Hematopoietic multipotent progenitor cell (in vitro differentiated cells): Measurements from ENCODE around the gene FICD. TPM values are rescaled to one million over a fixed set of nuclear protein-coding genes. Genes with fewer than 3 reads are reported as not detected.
"Not testable (repeated sequence)": the region's sequence is repeated elsewhere in the genome, so short reads cannot be mapped to it uniquely, and the experiment has no call there.

Experiments
- DNase-seq, 3 donors: peaks; one replicate each; pipeline ENCODE4 v3.0.0-alpha.2; 2011 to 2015; ENCODE audit warnings: low read depth in 2 of 3, low spot score in 2 of 3
- total RNA-seq: library from RNA; depleted of rRNA; stranded (reverse); fragments of >200 nt; gene quantifications from one replicate; pipeline ENCODE4 v1.2.3, GENCODE V29; 2012

Gene FICD
- total RNA-seq, 1 donor = 6.5 TPM

DNA sequence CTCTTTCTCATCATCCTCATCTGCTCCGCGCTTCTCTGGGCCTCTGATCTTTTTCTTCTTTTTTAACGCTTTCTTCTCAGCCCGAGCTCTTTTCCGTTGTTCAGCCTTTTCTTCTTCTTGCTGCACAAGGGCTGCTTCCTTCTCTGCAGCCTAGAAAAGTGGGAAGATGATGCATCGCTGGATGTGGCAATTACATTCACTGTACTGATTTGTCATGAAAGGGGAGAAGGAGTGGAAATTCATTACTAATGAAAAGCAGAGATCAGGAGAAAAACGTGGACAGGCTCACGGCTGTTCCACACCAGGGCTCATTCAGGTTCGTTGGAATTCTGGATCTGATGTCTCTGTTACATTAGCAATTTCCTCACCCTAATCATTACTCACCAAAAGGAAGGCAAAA, 15.1 kb downstream of the FICD start:
- no peak for DNase-seq

DNA sequence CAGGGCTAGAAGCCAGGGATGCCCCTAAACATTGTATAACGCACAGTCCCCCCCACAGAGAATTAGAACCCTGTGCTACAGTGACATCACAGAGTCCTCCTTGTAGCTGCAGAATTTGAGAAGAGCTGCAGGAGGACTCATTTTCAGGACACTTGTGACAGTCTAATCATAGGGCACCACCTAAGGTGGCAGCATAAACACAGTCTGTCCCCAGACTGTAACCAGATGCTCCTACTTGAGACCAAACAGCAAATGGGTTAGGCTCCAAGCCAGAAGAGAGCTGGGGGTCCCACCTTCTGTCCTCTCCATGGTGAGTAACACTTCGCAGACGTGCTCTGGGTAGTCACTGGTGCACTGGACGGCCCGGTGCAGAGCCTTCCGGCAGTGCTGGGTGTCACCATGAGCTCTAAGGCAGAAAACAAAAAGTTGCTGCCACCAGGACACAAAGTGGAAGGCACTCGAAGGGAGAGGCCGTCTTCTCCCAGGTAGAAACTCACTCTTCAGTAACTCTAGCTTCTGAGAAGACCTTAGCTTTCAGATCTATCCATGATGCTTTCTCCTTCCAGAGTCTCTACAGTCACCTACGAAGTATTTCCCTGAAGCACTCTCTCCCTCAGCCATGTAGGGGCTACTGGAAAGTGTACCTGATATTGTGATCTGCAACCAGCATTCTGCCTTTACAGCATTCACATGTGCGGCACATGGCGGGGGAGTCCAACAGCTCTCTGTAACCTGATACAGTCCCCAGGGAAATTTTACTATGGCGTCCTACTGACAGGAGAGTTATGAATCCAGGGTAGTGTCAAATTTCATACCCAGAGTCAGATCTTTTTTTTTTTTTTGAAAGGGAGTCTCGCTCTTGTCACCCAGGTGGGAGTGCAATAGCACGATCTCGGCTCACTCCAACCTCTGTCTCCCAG, 17.1 kb downstream of the FICD start:
- no peak for DNase-seq

DNA sequence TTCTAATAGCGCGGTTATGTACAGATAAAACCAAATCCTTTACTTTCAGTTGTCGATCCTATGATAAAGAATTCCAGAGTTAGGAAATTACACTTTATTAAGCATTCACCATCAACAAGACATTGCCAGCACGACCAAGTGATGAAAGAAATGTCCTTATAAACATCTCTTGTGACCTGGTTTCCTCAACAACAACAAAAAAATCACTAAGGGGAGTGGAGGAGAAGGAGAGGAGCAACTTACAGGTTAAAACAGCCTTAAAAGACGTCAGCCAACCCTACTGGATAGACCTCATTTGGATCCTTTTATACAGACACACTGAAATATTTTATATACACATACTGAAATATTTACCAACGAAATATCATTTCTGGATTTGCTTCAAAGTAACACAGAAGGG, 23.1 kb downstream of the FICD start:
- DNase-seq = no peak

DNA sequence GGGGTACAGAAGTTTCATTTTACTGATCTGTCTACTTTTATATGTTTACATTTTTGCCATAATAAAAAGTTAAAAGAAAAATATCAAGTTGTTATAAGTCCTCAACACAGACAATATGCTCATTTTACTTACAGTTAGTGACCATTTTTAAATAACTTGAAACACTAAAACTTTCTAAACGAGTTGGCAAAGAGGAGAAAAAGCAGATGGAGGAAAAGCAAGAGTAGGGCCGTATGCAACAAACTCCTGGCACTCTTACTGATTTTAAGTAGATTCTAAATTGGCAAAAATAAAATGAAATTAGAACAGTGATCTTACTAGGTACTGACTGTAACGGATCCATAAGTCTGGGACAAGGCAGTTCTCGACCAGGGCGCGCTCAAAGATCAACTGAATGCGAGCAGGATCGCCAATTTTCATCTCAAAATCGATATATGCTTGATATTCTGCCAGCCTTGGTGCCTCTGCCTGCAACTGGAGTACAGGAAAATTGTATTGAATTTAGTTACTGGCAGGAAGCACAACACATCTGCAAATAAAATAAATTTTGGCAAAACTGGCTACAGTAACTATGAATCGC, 23.6 kb downstream of the FICD start:
- no peak for DNase-seq

DNA sequence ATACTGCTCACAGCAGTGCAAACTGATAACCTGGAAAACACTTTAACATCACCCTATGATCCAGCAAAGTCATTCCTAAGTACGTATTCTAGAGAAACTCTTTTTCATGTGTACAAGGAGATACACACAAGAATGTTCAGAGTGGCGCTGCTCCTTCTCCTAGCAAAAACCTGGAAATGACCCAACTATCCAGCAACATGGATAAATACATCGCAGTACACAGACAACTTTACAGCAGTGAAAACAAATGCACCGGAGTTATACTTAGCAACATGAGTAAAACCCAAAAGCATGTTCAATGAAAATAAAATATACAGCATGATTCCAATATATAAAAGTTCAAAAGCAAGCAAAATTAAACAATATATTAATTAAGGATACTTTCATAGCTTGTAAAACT, 27.2 kb downstream of the FICD start:
- no peak for DNase-seq

DNA sequence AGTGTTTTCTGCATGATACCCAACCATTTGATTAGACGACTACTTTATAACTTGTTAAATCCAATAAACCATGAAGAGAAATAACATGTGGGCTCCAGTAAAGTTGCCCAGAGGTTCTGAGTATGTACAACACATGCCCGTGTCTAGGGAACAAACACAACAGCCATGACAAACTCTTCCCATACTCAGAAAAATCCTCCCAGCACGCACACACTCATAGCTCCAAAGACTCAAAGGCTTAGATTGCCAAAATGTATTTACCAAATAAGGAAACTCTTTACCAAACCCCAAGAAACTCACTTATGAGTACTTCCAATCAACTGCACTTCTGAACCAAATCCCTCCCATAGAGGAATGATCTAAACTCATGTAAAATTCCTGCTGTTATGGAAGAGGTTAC, 28.6 kb downstream of the FICD start:
- no peak for DNase-seq

DNA sequence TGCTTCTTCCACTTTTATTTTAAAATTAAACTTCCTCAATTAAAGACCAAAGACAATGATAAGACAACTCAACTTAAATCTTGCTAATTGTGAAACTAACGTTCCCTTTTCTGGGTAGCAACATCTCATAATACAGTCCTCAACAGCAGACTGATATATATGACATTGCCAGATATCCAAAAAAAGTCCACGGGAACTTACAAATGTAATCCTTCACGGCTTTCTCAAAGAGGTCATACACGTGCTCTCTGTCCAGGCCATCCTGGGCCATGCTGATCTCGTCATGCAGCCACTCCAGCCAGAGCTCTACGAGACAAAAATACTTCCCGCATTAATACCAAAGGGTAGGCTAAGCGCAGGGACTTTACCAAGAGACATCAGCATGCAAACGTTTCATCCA, 32.6 kb downstream of the FICD start:
- DNase-seq = no peak

DNA sequence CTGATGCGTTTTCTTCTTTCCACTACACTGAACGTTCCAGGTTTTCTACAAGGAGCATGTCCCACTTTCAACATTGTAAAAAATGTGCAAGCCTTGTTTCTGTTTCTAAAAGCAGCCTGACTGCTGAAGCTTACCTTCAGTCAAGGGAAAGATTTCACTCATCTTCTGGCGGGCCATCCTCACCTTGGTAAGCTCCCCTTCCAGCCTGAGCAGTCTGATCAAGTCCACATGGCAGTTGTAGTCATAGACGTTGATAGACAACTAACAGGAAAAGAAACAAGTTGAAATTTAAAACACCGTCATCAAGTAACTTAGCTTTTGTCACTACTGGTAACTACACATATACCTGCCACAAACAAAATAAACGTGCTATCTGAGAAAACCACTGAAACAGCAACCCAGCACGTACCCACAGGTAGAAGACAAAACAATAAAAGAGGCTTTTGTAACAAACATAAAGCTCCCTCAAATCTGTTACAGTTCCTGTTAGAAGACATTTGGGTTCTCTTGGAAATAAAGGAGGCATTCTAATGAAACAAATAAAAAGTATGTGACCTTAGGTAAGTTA, 34.0 kb downstream of the FICD start:
- DNase-seq = no peak

DNA sequence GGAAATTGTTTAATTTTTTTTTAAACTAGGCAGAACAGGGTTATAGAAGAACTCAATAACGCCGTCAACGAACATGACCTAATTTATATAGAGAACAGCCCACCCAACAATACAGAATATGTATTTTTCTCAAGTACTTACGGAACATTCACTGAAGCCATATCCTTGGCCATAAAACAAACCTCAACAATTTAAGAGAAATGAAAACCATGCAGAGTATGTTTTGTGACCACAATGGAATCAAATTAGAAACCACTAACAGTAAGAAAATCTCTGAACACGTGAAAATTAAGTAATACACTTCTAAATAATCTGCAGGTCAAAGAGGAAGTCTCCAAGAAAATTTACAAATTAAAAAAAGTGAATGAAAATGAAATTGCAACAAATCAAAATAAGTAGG, 36.5 kb downstream of the FICD start:
- peak in 1 of 3 donors; percentile 39 for DNase-seq

DNA sequence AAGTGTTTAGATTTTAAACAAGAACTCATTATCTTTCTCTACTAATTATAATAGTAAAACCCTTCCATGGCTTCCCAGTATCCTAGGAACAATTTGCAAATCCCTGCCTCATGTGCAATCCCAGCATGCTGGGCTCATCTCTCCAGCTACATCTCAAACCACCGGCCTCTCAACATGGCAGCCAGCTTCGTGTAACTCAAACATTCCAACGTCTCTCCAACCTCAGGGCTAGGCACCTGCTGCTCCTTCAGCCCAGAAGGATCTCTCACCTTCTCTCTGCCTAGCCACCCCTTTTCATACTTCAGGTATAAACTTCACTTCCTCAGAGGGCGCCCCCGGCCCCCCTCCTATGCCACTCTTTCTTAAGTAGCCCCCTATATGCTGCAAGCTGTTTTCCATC, 38.7 kb downstream of the FICD start:
- no peak for DNase-seq

DNA sequence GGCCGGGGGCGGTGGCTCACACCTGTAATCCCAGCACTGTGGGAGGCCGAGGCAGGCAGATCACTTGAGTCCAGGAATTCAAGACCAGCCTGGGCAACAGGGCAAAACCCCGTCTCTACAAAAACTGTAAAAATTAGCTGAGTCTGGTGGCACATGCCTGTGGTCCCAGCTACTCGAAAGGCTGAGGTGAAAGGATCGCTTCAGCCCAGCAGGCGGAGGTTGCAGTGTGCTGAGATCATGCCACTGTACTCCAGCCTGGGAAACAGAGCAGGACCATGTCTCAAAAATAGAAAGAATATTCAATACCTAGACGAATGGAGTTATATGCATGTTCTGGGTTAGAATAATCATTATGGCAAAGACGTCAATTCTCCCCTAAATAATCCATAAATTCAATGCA, 40.3 kb downstream of the FICD start:
- DNase-seq = not testable (repeated sequence)

DNA sequence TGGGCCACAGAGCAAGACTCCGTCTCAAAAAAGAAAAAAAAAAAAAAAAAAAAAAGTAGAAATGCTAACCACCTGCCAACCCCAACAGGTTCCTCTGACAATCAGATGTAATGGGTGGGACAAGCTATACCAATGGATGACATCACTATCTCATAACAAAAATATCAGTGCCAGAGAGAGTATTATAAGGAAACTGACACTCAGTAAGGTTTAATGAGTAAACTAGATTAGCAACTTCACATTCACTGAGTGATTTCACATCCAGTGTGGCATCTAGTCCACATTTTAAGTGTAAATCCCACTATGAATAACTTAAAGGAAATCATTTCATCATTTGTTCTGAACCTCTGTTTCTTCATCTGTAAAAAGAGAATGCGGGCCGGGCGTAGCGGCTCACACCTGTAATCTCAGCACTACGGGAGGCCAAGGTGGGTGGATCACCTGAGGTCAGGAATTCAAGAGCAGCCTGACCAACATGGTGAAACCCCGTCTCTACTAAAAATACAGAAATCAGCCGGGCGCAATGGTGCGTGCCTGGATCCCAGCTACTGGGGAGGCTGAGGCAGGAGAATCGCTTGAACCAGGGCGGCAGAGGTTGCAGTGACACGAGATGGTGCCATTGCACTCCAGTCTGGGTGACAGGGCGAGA, 44.1 kb downstream of the FICD start:
- DNase-seq = no peak

DNA sequence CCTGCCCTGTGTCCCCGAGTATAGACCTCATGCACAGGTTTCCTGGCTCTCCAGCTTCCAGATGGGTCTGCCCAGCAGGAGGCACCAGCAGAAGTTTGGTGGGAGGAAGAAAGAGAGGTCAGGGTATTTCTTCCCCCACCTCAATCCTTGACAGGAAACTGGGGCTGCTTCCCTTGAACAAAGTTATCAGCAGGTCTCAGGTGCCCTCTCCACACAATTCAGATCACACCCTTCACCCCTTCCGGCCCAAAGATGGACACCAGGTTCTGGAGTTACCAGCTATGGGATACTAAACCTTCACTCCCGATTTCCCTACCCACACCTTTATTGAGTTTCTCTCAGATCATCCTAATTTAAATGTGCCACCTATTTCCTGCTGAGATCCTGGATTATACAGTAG, 44.7 kb downstream of the FICD start:
- DNase-seq = no peak

DNA sequence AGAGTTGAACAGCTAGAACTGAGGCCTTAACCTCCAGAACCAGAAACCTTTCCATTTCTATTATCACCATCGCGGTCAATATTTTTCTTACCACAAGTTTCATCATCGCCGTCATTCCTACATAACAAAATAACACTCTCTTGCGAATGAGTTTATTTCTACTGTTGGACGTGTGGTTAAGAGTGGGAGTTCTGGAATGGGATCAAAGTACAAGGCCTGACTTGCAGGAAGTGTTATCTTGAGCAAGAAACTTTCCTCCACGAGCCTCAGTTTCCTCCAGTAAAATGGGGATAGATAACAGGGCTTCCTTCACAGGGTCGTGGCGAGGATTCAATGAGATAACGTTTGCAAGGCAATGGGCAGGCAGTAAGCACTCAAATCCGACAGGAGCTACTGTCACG, 45.2 kb downstream of the FICD start:
- DNase-seq = no peak

DNA sequence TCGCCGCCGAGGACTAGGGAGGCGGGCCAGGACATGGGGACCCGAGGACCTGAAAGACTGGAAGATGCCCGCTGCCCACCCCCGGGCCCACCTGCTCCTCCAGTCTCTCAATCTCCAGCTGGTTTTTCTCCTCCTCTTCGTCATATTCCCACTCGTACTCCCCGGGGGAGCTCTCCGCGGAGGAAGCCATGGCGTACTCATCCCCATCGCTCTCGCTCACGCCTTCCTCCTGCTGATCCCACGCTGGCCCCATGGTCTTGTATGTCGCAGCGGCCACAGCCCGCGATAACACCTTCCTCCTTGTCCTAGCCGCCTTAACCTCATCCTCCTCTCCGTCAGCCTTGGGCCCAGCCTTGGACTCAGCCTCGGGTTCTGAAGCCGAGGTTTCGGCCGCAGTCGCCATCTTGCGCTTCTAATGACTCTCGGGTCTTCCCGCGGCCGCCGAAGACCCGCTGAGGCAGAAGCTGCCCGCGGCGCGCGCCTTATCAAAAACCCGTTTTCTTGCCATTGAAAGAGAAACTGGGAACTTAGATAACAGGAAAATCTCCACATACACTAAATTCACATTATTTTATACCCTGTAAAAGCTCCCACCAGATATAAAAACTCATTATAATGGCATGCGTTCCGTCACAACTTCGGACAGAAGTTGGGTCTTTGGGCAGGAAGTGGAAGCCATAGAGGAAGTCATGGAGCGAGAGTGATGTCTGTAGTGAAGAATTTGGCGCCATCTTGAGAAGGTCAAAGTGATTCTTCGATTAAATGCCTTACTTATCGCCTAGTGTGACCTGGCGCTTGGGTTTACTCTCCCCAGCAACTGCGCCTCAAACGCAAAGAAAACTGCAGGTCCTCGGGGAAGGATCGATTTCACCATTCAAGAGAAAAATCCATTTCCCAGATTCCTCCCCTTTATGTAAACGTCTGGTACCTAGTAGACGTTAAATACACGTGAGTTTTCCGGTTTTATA, 46.0 kb downstream of the FICD start, which contains the start of gene SART3:
Gene SART3 (minus strand): TSS at position 422 of the 968 bp plus-strand sequence. CDS start 19 bp downstream, at position 403.
- DNase-seq = peak; percentile 80 to 94 (median 88)

DNA sequence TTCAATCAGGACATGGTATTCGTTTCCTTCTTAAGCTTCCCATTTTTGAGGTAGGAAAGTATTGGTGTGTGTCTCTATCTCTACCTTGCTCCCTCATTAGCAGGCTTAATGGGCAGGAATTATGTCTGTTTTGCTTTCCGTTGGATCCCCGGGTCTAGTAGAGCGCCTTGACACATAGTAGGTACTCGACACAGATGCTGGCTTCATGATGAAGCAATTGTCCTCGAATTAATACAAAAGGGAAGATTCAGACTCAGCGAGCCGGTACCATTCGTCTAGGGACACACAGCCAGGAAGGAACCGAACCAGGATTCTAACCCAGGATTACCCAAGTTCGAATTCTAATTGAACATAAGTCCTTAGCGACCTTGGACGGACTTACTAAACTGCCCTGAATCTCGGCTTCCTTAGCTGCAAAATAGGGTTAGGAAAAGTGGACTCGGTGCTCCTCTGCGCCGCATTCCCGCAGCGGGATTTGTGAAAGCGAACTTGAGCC, 46.8 kb downstream of the FICD start:
- peak in 1 of 3 donors; percentile 22 for DNase-seq

DNA sequence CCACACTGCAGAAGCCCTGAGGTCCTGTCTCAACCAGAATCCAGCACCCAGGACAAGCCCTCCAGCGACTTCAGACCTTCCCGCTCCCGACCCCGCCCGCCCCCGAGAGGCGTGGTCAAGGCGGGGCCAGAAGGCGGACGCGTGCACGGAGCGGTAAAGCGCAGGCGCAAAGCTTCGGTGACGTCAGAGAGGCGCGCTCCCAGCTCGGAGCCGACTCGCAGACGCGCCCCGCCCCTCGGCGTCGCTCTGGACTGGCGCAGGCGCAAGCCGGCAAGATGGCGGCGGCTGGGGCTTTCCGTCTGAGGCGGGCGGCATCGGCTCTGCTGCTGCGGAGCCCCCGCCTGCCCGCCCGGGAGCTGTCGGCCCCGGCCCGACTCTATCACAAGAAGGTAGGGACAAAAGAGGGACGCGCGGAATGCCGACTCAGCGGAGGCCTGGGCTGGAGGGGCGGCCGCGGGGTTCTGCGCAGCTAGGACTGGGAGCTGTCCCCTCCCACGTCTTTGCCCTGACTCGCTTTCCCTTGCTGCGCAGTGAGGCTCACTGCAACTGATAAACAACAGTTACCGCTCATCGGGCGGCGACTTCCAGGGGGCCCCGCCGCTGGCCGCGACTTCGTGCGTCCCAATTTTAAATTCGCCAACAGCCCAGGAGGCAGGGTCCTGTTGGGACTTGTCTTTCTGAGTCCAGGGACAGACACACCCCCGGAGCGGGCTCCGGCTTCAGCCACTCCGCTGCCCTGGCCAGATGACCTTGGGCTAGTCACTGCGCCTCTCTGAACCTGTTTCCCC, 47.5 kb downstream of the FICD start, which contains the start of gene ISCU:
Gene ISCU (plus strand): TSS at position 249 of the 788 bp plus-strand sequence. CDS start 27 bp downstream, at position 276.
- peak; percentile 97 to 98 (median 98) for DNase-seq

DNA sequence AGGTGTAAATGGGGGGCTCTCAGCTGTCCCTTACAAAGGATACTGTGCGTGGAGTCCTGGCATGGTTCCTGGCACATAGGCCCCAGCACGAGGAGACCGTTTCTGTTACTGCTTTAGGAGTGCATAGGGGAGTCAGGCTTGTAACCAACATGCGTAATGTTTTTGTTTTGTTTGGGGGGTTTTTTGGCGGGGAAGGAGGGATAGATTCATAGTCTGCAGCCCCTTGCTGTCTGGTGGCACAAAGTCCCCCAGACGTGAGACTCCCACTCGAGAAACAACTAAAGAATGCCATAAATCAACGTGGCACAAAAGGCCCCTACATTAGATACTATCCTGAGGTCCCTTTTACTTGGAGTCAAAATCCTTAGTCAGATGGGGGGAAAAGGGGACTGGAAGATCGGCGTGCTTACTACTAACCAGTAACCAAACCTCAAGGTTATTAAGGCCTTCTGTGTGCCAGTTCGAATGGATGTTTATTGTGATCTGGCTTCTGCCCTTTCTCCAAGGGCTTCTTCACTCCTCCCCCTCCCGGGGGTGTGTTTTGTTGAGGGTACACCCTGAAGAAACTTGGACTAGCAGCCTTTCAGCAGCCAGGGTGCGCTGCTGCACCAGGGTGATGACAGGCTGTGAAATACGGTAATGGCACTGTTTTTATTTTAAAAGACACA, 48.2 kb downstream of the FICD start:
- DNase-seq = peak; percentile 62 to 95 (median 89)

DNA sequence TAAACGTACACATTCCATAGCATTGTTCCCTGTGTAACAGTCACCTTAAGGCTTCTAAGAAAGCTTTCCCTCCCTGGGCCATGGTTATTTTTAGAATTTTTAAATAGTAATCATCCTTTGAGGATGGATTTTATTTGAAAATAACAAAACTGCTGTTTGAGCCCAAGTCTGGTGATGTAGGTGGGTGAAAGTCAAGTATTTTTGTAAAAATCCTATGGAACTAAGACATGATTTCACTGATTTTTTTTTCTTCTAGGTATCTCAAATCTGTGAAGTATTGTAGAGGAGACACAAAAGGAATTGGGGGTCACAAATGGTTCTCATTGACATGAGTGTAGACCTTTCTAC, 48.7 kb downstream of the FICD start:
- no peak for DNase-seq
